Activated CD4-positive, alpha-beta T cell treated with anti-CD3 and anti-CD28 coated beads, Interleukin-2, amount 50 U/mL, for 48 hours (primary cell): Measurements from ENCODE around the gene ZMYM2.

Experiments
- DNase-seq, 2 experiments: peaks; one replicate each; pipeline ENCODE4 v3.0.0-alpha.2; 2020

ZMYM2 gene

DNA sequence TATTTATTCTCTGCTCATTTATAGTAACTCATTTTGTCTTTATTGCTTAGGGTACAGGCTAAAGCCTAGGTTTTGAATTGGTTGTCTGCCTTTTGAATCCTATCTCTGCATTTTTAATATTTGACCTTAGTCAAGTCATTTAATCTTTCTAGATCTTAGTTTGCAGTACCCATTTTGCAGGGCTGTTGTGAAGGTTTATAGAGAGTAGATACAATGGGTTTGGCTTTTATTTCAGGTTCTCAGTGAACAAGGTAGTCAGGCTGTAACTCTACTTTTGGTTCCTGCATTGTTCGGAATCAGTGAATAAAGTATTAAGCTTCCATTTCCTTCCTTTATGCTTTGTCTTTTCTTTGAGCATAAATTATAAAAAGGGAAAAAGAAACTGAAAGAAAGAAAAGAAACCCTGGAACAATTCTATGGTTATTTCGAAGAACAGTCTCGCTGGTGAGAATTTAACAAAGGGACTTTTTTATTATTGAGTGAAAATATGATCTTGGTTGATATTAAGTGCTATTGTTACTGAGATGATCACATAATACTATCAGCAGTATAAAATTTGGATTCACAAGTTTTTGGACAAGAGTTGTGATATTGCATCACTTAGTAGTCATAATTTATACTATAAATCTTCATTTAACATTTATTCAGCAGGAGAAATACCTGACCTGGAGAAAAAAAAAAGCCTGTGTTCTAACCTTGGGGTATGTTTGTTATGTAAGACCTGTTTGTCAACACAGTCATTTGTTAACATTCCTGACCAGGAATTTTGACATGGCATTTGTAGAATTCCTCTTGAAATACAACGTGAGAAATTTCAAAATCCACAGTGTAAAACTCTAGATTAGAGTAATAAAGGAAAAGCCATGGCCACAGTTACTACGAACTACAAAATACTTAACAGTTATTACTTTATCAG lies 91.3 kb downstream of the ZMYM2 start:
- DNase-seq = no peak

GRCh38 chr13:20051366-20051765 lies 92.8 kb downstream of the ZMYM2 start:
- DNase-seq = no peak

DNA sequence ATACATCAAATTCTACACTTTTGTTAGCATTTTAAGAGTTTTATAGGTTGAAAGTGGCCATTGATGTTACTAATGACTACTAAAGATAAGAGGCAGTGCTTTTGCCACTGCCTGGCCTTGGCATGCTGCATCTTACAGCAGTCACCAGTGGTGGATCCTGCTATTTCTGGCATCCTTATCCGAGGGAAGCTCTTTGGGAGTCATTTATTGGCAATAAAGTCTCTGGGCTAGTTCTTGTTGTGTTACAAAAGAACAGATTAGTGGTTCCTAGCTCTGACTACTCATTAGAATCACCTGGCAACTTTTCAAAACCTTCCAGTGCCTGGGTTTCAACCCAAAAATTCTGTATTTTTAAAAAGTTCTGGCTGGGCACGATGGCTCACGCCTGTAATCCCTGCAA lies 94.5 kb downstream of the ZMYM2 start:
- no peak for DNase-seq

DNA sequence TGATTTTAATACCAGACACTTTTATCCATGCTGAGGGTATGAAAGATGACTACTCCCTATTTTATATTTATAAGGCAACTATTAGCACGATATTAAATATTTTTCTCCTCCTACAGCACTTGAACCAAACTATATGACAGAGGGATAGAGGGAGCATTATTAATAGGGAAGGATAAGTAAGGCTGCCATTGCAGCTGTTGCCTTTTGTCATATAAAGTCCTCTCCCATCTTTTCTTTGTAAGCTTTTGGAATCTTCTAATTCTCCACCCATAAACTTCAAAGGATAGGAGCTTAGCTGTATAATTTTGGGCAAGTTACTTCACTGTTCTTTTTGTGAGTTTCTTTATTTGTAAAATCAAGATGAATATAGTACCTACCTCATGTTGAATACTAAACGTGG lies 95.4 kb downstream of the ZMYM2 start:
- DNase-seq = no peak

DNA sequence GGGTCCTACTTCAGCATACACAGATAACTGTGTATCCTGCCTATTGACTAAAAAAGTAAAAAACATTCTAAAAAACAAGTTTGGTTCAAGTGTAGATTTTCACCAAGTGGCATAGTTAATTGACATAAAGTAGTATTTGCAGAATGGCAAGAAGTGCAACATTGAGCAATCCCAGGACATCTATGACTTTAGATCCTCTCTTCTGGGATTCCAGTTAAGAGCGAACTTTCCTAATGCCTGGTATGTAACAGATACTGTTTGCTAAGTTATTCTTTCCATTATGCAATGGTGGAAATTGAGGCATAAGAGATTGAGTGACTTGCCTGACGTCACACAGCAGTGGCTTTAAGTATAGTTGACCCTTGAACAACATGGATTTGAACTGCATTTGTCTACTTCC lies 96.1 kb downstream of the ZMYM2 start:
- no peak for DNase-seq

DNA sequence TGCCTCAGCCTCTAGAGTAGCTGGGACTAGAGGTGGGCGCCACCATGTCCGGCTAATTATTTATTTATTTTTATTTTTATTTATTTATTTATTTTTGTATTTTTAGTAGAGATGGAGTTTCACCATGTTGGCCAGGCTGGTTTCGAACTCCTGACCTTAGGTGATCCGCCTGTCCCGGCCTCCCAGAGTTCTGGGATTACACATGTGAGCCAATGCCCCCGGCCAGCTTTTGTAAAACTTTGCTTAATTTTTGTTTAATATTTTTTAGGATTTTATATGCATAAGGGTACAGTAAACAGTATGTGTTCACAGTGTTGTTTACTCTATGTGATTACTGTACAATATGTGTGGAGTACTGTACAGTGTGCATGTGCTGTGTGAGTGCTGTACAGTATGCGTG lies 98.7 kb downstream of the ZMYM2 start:
- DNase-seq = no peak

- DNase-seq = no peak
These were observed 99.4 kb downstream of the ZMYM2 start for GRCh38 chr13:20057963-20058362.

DNA sequence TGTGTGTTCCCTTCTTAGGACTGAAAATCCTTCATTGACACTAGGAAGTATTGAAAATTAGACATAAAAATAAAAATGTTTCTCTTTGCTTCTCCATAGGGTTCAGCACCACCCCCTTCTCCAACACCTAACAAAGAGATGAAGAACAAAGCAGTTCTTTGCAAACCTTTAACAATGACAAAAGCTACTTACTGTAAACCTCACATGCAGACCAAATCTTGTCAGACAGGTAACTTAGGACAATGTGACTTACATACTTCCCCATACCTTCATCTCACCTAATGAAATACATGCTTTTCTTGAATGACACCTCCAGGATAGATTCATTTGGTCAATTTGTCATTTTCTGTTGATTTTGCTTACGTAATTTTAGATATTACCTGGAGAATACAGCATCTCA lies 99.9 kb downstream of the ZMYM2 start:
- no peak for DNase-seq

DNA sequence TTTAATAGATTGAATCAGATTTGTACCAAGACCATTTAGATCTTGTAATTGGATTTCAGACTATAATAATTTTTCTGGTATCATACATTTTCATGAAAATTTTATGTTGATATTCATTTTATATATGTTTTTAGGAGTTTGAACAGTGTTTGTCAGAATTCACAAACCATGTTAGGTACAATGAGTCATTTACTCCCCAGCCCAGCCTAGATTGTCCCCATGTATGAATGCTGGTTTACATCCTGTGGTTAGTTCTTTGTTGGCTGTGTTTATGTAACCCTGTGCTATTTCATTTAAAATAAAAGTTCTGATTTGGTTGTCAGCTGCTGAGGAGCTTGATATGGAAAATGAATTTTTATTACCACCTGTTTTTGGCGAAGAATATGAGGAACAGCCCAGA lies 105.6 kb downstream of the ZMYM2 start:
- no peak for DNase-seq

DNA sequence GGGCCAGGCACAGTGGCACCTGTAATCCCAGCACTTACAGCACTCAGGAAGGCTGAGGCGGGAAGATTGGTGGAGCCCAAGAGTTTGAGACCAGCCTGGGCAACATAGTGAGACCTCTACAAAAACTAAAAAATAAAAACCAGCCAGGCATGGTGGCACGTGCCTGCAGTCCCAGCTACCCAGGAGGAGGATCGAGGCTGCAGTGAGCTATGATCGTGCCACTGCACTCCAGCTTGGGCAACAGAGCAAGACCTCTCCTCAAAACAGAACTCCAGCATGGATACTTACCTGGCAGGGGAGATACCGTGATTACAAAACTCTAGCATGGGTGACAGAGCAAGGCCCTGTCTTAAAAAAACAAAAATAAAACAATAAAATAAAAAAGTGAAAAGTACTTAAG lies 107.0 kb downstream of the ZMYM2 start:
- DNase-seq = no peak

DNA sequence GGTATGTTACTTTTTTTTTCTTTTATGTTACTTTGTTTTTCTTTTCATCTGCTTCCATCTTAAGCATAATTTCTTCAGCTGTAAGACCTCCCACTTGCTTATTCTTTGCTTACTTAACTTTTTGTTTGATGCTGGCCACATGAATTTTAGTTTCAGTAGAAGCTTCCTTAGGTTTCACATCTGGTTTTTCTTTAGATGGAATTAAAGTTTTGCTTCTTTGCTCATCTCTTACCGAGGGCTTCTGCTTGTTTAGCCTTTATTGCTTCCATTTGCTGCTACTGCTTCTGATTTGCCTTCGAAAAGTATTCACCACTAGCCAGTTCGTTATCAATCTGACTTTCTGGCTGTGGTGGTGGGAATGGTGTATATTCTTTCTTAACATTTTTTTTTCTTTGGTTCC lies 111.4 kb downstream of the ZMYM2 start:
- DNase-seq = no peak

- no peak for DNase-seq
These were observed 115.2 kb downstream of the ZMYM2 start for GRCh38 chr13:20073775-20074174.

DNA sequence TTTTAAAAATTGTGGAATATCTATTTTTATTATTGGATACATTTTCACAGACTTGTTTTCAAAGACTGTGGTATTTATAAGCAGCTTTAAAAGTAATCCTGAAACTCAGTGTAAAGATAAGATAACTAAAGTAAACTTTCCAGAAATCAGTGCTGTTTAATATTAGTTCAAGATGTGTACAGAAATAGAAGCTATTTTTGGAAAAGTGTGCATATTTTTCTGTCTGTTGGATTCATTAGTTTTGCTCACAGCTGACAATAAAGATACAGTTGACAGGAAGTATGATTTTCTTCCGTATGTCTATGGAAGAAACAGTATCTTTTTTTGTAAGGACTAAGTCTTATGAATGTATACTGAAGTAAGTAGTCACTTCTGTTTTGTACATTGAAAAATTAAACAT lies 116.4 kb downstream of the ZMYM2 start:
- DNase-seq = no peak

DNA sequence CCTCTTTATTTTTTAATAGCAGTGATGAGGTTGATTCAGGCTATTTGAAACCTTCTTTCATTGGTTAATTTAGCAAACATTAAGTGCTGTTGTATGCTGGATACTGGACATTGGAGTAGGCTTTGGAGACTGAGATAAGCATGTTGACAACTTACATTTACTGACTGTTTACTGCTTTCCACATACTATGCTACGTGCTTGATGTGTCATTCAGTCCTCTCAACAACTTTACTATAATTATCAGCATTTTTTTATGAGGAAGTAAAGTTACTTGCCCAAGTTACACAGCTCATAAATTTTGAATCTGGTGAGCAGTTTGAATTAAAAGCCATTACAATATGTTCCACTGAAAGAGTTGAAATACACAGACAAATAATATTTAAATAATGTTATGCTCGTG lies 118.6 kb downstream of the ZMYM2 start:
- no peak for DNase-seq

DNA sequence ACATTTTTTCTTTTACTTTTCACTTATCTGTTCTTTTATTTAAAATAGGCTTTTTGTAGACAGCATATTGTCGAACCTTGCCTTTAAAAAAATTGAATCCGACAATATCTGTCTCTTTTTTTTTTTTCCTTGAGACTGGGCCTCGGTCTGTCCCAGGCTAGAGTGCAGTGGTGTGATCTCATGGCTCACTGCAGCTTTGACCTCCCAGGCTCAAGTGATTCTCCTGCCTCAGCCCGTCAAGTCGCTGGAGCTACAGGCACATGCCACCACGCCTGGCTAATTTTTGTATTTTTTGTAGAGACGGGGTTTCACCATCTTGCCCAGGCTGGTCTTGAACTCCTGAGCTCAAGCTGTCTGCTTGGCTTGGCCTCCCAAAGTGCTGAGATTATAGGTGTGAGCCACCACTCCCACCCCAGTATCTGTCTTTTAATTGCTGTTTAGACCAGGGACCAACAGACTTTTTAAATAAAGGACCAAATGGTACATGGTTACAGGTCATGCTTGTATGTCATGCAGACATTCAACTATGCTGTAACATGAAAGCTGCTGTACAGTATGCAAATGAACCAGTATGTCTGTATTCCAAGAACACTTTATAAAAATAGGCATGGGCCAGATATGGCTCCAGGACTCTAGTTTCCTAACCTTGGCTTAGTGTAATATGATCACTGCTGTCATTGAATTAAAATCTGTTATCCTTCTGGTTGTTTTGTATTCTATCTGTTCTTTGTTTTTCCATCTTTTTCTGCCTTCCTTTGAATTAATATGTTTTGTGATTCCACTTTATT lies 122.0 kb downstream of the ZMYM2 start:
- DNase-seq = no peak

DNA sequence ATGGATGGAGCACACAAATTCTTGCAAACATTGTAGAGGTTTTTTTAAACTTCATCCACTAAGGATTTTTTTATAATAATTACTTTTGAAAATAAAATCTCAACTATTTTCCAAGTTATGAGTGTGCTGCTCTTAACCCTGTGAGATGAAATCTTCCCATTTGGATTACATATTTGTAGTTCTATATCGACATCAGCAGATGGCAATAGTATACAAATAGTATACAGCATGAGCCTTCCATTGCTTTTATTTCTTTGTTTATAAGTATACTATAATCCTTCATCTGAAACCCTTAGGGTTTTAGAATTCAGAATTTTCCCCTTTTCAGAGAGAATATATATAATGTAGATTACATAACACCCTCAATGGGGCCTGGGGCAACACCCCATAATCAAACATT lies 131.8 kb downstream of the ZMYM2 start:
- DNase-seq = no peak

GRCh38 chr13:20093951-20094350 lies 135.4 kb downstream of the ZMYM2 start:
- DNase-seq = no peak

DNA sequence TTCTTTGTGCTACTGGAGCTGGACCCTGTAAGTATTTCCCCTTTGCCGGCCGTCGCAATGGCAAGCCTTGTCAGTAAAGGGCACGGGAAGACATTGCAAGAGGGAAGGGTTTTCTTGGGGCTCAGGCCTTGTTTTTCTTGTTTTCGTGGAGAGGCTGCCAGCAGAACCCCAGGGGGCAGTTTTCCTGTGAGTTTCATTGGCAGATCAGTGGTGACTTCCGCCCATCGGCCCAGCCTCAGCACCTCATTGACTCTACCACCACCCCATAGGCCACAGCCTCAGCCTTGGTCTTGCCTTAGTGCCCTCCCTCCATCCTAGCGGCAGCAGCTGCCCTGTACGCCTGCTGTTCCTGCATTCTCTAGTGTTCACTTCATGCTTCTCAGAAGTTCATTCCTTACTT lies 140.8 kb downstream of the ZMYM2 start:
- no peak for DNase-seq

- no peak for DNase-seq
These were observed 143.2 kb downstream of the ZMYM2 start for GRCh38 chr13:20101467-20102316.

DNA sequence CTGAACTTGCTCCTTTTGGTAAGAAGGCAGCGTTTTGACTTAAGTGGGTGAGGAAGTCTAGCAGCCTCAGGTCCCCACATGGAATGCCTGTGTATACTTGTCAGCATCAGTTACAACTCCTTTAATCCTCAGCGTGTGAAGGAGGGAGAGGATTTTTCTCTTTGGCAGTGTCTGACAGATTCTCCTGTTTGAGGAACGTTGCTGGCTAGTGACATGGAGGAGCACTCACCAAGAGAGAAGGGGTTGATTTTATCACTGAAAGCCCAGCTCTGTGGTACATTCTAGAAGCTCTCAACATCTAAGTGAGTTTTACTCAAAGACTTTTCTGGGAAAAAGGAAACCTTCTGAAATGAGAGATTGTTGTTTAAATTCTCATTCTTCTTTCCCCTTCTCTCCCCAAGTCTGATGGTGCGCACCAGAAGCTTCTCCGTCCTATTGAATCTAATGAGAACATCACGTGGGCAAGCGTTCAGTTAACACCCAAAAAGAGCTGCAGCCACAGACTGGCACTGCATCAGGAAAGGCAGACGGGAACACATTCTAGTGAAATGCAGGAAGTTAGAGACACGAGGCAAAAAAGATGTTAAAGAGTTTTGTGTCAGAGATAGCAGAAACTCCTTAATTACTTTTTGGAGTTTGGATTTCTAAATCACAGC lies 144.1 kb downstream of the ZMYM2 start:
- no peak for DNase-seq

DNA sequence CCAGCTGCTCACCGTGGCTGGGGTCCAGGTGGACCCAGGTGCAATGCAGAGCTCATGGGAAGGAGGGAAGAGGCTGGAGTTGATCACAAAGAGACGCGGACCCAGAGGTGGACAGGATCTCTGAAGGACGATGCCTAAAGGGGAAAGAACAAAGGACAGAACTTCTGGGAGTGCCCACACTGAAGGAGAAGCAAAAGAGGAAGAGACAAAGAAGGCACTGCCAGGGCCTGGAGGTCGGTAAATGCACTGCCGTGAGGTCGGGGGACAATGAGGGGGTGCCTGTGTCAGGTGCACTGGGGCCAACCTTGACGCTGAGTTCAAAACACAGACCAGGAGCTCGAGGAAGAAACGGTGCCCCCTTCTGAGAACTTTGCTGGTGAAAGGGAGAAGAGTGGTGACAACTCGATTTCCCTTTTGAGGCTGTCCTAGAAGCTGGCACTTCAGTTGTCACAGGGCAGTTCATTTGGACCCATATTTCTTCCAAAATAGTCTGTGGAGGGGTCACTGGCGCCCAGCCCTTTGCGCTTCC lies 146.7 kb downstream of the ZMYM2 start:
- DNase-seq = no peak

DNA sequence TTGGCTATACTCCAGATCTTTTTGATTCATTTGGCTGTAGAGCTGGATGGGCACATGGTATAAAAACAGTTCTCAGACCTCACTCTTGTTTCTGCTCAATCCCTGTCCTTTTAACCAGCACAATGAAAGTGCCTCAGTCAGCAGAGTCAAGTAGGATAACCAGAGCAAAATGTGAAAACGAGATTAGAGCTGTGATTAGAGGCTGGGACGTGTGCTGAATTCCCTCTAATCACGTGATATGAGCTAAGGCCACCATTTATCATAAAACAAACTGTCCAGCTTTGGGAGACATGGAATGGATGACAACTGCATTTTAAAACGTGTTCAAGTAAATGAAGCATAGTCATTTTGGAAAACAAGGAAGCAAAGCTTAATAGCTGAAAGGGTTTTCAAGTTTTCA lies 148.2 kb downstream of the ZMYM2 start:
- DNase-seq = no peak

GRCh38 chr13:20109037-20109436 lies 150.5 kb downstream of the ZMYM2 start:
- DNase-seq = no peak
